ENCODE measurements around the gene NUDT6.
"Not testable (repeated sequence)": the region's sequence is repeated elsewhere in the genome, so short reads cannot be mapped to it uniquely, and the experiment has no call there.

Gene NUDT6, protein sequence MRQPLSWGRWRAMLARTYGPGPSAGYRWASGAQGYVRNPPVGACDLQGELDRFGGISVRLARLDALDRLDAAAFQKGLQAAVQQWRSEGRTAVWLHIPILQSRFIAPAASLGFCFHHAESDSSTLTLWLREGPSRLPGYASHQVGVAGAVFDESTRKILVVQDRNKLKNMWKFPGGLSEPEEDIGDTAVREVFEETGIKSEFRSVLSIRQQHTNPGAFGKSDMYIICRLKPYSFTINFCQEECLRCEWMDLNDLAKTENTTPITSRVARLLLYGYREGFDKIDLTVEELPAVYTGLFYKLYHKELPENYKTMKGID

DNA sequence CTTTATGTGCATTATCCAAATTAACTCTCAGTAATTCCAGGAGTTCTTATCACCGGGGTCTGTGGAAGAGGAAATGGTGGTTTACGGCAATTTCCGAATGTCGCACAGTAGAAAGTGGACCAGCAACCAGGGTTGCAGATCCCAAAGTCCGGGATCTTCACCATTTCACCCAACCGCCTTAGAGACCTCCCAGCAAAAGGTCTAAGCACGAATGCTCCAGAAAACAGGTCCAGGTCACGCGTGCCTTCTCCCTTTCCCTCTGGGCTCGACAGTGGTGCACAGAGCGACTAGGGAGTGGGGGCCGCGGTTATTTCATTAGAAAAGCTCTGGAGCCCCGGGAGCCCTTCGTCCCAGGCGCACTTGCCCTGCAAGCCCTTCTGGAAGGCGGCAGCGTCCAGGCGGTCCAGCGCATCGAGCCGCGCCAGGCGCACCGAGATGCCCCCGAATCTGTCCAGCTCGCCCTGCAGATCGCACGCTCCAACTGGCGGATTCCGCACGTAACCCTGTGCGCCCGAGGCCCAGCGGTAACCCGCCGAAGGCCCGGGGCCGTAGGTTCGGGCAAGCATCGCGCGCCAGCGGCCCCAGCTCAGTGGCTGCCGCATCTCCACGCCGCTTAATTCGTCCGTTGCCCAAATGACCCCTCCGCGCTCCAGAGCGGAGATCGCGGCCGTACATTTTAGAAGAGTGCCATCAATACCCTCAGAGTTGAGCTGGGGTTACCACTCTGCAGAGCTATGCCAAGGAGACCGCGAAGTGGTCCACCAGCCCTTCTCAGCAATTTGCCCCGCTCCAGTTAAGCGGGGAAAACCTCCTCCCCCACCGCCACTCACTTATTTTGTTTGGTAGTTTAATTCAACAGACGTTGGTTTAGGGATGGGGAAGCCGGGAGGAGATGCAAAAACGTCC lies at the start of gene NUDT6:
TSS of gene NUDT6 (minus strand) at position 627 of the 906 bp plus-strand sequence. CDS start at position 602, 25 bp downstream.
- in situ Hi-C loops (cut with HindIII; ENCODE audit: low sequenced_read_pairs) = loop anchor here (25.0 kb wide), 1 partner anchor 160 kb away; no protein-coding TSS in a partner anchor

DNA sequence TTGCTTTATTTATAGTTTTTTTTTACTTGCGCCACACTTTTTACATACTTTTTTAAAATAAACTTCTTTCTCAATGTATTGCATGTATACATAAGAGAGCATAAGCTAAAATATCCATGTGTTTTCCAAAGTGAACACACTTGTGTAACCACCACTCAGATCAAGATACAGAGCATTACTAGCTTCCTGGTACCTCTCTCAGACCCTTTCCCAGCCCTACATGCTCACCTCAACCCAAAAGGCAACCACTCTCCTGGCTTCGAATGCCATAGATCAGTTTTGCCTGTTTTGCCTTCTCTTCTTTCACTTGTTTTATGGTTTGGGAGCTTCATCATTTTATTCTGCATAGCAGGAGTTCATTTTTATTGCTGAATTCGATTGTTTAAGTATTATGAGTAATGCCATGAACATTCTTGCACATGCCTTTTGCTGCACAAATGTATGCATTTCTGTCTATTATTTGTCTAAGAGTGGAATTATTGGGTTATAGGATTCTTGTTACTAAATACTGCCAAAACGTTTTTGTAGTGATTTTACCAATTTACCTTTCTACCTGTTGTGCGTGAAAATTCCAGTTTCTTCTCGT lies 45.9 kb upstream of the NUDT6 start:
- in situ Hi-C loops (cut with HindIII; ENCODE audit: low sequenced_read_pairs) = no loop called here

DNA sequence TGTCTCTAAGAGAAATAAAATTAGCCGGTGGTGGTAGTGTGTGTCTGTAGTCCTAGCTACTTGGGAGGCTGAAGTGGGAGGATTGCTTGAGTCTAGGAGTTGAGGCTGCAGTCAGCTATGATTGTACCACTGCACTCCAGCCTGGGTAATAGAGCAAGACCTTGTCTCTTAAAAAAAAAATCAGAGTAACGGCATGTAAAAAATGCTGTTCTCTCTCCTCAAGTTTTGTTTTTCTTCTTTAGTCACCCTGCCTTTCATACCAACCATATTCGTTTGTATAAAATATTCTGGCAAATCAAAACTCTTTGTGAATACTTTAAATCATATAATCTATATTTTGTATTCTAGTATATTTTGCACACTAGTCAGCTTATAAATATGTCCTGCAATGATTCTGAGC lies 44.8 kb upstream of the NUDT6 start:
- in situ Hi-C loops (cut with HindIII; ENCODE audit: low sequenced_read_pairs) = no loop called here

DNA sequence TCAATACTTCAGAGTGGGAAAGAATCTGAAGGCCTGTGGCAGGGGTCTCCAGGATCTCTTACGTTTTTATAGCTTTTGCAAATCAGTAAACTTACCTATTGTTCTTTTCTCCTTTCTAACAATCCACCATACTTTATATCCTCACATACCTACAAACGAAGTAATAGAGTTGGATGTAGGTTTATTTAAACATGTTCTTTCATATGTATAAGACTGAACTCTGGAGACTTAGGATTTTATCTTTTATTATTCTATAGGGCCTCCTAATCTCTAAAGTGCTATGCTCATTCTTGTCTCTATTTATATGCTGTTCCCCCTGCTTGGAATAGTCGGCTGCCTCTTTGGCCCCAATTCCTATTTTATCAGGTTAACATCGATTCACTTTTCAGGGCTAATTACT lies 43.8 kb upstream of the NUDT6 start:
- in situ Hi-C loops (cut with HindIII; ENCODE audit: low sequenced_read_pairs) = no loop called here

DNA sequence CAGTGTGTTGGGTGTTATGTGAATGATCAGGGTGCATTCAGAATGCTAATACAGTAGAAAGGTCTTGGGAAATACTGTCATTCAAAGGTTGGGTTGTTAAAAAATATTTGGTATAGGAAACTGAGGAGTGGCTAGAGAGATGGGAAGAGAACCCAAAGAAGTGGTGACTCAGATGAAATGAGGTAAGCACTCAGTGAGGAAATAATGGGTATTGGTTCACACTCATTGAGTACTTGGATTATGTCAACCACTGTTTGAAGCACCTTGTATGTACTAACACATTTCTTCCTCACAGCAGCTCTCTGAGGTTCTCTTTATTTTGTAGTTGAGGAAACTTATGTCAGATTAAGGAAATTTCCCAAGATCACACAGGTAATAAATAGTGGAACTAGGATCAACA lies 40.8 kb upstream of the NUDT6 start:
- in situ Hi-C loops (cut with HindIII; ENCODE audit: low sequenced_read_pairs) = no loop called here

DNA sequence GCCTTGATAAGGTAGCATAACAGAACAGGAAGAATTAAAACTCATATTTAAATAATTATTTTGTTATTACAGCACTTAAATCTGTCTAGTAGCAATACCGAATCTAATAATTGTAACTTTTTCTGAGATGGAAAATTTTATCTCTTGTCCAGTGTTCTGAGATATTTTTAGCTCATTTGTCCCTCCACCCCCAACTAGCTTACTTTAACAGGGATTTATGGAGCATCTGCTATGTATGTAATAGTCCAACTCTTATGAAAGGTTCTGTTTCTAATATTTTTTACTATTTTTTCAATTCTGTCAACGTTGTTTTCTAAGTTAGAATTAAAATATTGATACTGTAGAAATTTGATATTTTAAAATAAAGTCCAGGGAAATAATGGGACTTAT lies 38.2 kb upstream of the NUDT6 start:
- in situ Hi-C loops (cut with HindIII; ENCODE audit: low sequenced_read_pairs) = no loop called here

DNA sequence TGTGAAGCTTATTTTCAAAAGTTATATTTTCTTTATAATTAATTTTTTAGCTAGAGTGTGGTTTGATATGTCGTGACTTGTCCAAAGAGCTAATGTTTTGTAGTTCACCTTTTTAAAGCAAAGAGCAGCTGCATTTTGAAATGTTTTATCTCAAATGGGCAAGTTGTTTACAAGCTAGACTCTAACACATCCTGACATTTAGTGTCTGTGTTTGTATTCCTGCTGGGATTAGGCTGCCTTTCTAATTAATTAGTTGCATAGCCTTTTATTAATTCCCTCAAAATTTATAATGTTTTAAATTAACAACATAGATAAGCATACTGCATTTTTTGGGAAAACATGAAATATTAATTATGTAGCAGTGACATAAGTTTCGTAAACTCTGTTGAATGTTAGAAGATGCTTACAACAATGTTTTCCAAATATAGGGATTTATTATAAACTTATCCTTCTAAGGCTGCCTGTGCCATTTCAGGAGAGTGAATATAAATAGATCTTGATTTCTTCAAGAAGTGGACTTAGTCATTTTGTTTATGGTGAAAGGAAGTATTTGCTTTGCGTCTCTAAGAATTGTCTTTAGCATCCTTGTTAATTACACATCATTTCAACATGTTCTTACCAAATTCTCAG lies 37.7 kb upstream of the NUDT6 start:
- in situ Hi-C loops (cut with HindIII; ENCODE audit: low sequenced_read_pairs) = no loop called here

DNA sequence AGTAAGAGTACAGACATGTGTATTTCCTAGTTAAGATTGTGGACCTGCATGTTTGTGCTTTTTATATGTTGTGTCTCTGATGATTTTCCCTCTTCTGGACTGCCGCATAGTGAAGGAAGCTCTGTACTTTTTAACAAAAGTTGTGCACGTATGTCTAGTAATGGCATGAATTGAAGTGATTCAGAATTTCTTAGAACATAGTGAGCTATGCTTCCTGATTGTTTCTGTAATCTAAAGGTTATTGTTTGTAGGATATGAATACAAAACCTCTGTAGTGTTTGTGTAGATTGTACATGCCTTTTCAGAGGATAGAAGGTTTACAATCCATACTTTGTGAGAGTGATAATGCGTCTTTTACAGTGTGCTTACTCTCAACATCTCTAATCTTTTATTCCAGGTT lies 37.0 kb upstream of the NUDT6 start:
- in situ Hi-C loops (cut with HindIII; ENCODE audit: low sequenced_read_pairs) = no loop called here

DNA sequence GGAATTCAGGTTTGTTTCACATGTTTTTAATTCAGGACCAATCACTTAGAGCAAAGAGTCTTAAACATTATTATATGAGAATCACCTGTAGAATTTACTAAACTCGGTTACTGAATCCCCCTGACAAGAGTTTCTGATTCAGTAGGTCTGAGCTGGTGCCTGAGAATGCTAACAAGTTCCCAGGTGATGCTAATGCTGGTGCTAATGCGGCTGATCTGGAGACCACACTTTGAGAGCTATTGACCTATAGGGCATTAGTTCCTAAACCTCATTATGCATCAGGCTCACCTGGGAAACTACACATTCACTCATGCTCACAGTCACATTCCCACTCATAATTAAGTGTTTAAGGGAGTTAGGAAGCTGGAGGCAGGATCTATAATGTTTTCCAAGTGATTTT lies 36.1 kb upstream of the NUDT6 start:
- in situ Hi-C loops (cut with HindIII; ENCODE audit: low sequenced_read_pairs) = no loop called here

DNA sequence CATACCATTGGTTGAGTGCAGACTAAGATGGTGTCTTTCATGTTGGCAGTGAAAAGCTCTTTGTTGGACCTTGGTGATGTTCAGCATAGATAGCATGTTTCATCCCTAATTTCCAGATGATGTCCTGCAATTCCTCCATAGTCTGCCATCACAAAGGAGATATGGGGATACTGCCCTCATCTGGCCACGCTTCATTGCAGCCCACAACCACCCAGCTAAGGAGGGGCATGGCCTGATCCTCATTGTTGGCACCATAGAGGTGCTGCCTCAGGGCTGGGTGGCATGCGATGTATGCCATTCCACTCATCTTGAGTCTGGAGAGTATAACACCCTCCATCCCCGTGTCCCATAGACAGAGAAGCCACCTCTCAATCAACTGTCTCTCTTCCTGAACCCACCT lies 31.5 kb upstream of the NUDT6 start:
- in situ Hi-C loops (cut with HindIII; ENCODE audit: low sequenced_read_pairs) = no loop called here

DNA sequence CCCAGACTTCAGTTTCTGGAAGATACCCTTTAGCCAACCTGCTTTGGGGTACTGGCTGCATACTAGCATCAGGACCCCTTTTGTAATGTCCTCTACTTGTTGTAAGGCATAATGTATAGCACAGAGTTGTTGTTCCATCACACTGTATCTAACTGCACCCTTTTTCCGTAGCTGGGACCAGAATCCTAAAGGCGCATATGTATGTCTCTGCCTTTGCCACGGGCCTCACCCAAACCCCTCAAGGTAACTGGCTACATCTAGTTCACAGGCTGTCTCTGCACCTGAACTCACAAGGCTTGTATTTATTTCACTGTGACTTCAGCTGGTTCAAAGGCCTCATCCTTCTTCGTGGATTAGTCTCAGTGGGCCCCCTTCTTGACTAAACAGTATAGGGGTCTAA lies 29.6 kb upstream of the NUDT6 start:
- in situ Hi-C loops (cut with HindIII; ENCODE audit: low sequenced_read_pairs) = no loop called here

DNA sequence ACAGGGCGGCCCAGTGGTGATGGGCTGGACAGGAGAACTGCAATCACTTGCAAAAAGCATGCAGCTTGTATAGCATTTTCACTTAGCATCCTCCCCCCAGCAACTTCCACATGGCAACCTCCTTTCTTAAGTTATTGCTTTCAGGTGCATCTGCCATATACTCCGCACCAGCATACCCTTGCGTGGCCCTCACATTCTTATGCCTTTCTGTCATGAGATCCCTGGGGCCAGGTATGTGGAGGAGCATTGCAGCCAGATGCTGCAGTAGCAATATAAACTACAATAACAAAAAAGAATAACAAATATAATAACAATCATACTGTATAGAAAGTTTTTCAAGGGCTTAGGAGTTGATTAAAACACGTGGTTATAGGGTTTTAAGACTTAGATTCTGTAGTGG lies 26.3 kb upstream of the NUDT6 start:
- in situ Hi-C loops (cut with HindIII; ENCODE audit: low sequenced_read_pairs) = no loop called here

DNA sequence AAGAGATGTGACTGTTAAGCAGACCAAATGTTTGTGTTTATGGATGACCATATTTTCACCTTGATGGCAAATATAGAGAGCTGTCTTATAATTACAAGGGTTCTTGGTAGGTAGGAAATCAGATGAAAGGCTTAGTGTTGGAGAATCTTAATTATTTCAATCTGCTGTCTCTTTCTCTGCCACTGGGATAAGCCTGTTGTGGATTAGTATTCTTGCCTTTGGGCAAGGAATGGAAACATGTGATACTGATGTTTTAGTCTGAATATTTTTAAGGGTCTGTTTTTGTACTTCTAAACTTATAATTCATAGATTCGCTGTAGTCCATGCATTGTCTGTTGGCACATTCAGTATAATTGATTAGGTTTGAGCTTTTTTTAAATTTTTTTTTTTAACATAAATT lies 23.7 kb upstream of the NUDT6 start:
- in situ Hi-C loops (cut with HindIII; ENCODE audit: low sequenced_read_pairs) = no loop called here

DNA sequence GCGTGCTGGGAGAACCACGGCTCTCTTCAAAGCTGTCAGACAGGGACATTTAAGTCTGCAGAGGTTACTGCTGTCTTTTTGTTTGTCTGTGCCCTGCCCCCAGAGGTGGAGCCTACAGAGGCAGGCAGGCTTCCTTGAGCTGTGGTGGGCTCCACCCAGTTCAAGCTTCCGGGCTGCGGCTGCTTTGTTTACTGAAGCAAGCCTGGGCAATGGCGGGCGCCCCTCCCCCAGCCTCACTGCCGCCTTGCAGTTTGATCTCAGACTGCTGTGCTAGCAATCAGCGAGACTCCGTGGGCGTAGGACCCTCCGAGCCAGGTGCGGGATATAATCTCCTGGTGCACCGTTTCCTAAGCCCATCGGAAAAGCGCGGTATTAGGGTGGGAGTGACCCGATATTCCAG lies 22.7 kb upstream of the NUDT6 start:
- in situ Hi-C loops (cut with HindIII; ENCODE audit: low sequenced_read_pairs) = not testable (repeated sequence)

DNA sequence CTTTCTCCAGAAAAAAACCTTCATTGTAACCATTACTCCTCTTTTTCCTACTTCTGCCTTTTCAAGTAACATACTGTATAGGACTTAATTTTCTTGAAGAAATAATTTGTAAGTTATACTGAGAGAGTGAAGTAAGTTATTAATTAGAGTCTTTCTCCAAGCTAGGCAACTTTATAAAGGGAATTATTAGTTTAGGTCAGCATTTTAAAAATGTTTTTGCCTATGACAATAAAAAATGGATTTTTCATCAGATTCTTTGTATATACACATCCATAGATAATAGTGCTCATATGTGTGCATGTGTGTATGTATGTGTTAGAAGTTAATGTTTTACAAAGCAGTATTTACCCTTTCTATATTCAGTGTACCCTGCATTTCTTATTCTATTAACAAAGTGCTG lies 10.4 kb upstream of the NUDT6 start:
- in situ Hi-C loops (cut with HindIII; ENCODE audit: low sequenced_read_pairs) = no loop called here

DNA sequence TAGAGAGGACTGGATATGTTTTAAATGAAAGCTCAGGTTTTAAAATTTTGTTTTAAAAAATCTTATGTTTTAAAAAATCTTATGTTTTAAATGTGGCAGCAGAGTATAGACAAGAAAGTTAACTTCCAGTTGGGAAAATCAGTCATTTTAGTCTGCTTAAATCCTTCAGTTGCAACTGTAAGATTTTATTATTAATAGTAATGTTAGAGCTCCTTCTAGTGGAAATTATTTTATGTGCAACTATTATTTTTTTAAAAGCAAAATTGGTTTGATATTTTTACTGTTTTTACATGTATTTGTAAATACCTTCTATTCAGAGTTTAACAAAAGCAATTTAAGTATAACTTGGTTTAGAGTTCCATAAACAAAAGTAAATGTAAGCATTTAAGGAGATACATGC lies 8.5 kb upstream of the NUDT6 start:
- in situ Hi-C loops (cut with HindIII; ENCODE audit: low sequenced_read_pairs) = no loop called here

DNA sequence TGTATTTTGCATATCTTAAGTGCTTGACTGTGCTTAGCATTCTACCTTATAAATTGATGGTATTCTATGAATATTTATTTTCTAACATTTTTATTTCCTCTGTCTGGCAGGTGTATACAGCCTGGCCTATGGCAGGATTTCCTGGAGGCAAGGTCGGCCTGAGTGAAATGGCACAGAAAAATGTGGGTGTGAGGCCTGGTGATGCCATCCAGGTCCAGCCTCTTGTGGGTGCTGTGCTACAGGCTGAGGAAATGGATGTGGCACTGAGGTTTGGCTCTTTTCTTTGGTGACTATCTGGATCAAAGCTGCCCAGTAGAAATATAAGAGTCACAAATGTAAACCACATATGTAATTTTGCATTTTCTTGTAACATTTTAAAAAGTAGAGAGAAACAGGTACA lies 6.5 kb upstream of the NUDT6 start:
- in situ Hi-C loops (cut with HindIII; ENCODE audit: low sequenced_read_pairs) = no loop called here

DNA sequence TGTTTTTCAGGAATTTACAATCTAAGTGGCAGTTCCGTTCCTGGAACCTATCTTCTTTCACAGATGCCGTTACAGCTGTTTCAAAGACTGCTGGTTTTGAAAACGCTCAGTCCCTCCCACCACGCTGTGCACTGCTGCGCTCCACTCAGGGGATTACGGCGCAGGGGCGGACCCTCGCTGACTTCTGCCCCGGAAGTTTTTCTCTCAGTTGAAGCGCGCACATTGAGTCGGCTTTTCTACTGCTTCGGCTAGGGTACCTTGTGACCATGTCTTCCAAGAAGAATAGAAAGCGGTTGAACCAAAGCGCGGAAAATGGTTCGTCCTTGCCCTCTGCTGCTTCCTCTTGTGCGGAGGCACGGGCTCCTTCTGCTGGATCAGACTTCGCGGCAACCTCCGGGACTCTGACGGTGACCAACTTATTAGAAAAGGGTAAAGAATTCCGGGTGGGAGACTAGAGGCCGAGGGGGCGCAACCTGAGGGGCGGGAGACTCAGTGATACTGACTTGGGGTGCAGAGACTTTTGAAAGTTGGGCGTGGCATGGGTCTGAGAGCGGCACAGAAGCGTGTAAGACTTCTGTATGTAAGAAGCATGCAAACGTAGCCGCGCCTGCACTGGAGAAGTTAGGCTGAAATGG lies 597 bp upstream of the NUDT6 start:
- in situ Hi-C loops (cut with HindIII; ENCODE audit: low sequenced_read_pairs) = loop anchor here (25.0 kb wide), 1 partner anchor 161 kb away; no protein-coding TSS in a partner anchor

DNA sequence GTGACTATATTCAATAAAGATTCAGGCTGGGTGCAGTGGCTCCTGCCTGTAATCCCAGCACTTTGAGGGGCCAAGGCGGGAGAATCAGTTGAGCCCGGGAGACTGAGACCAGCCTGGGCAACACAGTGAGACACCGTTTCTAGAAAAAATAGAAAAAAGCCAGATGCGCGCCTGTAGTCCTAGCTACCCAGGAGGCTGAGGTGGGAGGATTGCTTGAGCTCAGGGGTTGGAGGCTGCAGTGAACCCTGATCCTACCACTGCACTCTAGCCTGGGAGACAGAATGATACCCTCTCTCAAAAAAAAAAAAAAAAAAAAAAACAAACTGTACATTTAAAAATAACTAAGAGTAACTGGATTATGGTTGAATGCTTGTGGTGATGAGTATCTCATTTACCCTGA lies 1.1 kb downstream of the NUDT6 start:
- in situ Hi-C loops (cut with HindIII; ENCODE audit: low sequenced_read_pairs) = loop anchor here (25.0 kb wide), 1 partner anchor 159 kb away; no protein-coding TSS in a partner anchor

DNA sequence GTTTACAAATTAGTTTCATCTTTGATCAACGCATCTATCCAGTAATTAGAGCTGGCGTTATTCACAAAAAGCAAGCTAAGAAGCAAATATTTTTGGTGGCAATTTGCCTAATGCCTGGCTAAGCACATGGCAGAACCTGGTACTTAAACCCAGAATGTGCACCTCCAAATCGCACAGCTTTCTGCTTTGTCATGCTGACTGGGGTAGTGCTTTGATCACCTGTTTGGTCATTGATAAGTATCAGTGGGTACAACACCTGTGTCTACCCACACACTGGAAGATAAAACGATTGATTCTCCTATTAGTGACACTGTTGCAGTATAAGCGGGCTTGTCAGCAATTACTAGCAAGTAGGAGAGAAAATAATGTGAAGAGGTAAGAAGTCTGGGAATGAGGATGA lies 1.9 kb downstream of the NUDT6 start:
- in situ Hi-C loops (cut with HindIII; ENCODE audit: low sequenced_read_pairs) = loop anchor here (25.0 kb wide), 1 partner anchor 158 kb away; no protein-coding TSS in a partner anchor

DNA sequence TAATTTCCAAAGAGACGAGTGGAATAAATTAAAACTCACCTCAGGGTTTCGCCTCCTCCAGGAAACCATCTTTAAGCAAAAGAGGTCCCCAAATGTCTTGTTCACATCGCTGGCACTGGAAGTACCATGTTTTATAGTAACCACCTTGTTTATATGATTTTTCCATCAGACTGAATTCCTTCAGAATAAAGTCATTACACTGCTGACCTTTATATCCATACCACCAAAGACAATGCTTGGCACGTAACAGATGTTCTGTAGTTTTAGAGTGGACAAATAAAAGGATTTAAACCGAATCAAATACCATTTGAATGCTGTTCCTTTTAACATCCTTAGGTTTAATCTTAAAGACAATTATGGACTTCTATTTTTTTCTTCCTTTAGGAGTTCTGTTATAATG lies 4.7 kb downstream of the NUDT6 start:
- in situ Hi-C loops (cut with HindIII; ENCODE audit: low sequenced_read_pairs) = loop anchor here (25.0 kb wide), 1 partner anchor 155 kb away; no protein-coding TSS in a partner anchor

Data from DLD1 (cell line).